DND-41 (cell line): Measurements from ENCODE around the gene KIF26A.

Experiments
- ATAC-seq: fragments of 200-7000 bp; cut with Tn5 transposase; 3 replicates; pipeline ENCODE4 v1.9.1; 2021; ENCODE audit warnings: low read depth; ENCODE audit not compliant: insufficient read depth
- DNase-seq: peaks from one replicate; pipeline ENCODE4 v3.0.0-alpha.2; 2020
- H2AFZ ChIP-seq: 2 replicates; pipeline ENCODE4 v1.6.0; 2012; ENCODE audit warnings: low read depth, low read length
- H3K27ac ChIP-seq: 2 replicates; pipeline ENCODE4 v1.5.1; 2012; ENCODE audit warnings: low read length, inconsistent platforms
- H3K27me3 ChIP-seq: fragments of 200-600 bp; sonication (generic); 2 replicates; pipeline ENCODE4 v1.6.0; 2012; ENCODE audit warnings: low read length, mild to moderate bottlenecking, inconsistent platforms; ENCODE audit not compliant: insufficient read depth, poor library complexity
- H3K36me3 ChIP-seq: 2 replicates; pipeline ENCODE4 v1.5.1; 2012; ENCODE audit warnings: low read length, inconsistent platforms; ENCODE audit not compliant: insufficient read depth
- H3K4me1 ChIP-seq: 2 replicates; pipeline ENCODE4 v1.5.1; 2012; ENCODE audit warnings: mild to moderate bottlenecking, low read length; ENCODE audit not compliant: insufficient read depth
- H3K4me2 ChIP-seq: 2 replicates; pipeline ENCODE4 v1.6.0; 2012; ENCODE audit warnings: mild to moderate bottlenecking, moderate library complexity, low read length, inconsistent platforms; ENCODE audit not compliant: insufficient read depth
- H3K4me3 ChIP-seq, 2 experiments: fragments of 200-600 bp in 1 of 2; shearing (Covaris generic) in 1 of 2; 2 replicates each; pipeline ENCODE4 v1.5.1; 2012 to 2016; ENCODE audit warnings: inconsistent platforms in 2 of 2, low read length in 2 of 2, mild to moderate bottlenecking in 2 of 2, low read depth in 1 of 2, moderate library complexity in 1 of 2
- H3K79me2 ChIP-seq: 2 replicates; pipeline ENCODE4 v1.6.0; 2012; ENCODE audit warnings: low read length, inconsistent platforms; ENCODE audit not compliant: insufficient read depth
- H3K9ac ChIP-seq: 2 replicates; pipeline ENCODE4 v1.6.0; 2012; ENCODE audit warnings: low read depth, mild to moderate bottlenecking, inconsistent platforms, low read length, moderate library complexity
- H3K9me3 ChIP-seq: 2 replicates; pipeline ENCODE4 v1.5.1; 2012; ENCODE audit warnings: low read length, moderate library complexity, mild to moderate bottlenecking, inconsistent platforms; ENCODE audit not compliant: insufficient read depth, severe bottlenecking
- H4K20me1 ChIP-seq: 2 replicates; pipeline ENCODE4 v1.6.0; 2012; ENCODE audit warnings: low read length; ENCODE audit not compliant: insufficient read depth
- CTCF ChIP-seq: IDR thresholded peaks from 2 replicates; pipeline ENCODE4 v1.5.1; 2012; ENCODE audit warnings: borderline replicate concordance, low read length, moderate library complexity, mild to moderate bottlenecking; ENCODE audit not compliant: poor library complexity, severe bottlenecking; ENCODE audit errors: extremely low read depth
- EZH2 ChIP-seq: IDR thresholded peaks from 3 replicates; pipeline ENCODE4 v1.6.1; 2012; ENCODE audit warnings: borderline replicate concordance, low read depth, mild to moderate bottlenecking, moderate library complexity, low read length, inconsistent platforms; ENCODE audit not compliant: severe bottlenecking

The KIF26A gene

DNA sequence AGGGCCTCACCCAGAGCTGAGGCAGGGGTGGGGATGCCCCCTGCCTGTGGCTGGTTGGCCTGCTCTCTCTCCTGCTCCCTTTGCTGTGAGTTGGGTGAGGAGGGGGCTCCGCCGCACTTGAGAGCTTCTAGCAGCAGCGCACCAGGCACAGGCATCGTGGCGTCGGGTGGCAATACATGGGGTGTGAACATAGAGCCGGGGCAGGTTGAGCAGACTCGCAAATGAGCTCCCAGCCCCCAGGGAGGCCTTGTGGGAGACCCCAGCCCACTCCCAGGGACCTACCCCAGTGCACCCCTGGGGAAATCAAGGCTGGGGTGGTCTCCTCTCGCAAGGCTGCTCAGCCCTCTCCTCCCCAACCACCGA is 54.5 kb downstream of the KIF26A start:
- no peak overlapping the region for H3K27ac ChIP-seq
- DNase-seq (no peak), ATAC-seq (no peak)
- no peak for TF ChIP-seq CTCF
- no peak for TF ChIP-seq EZH2
- H3K4me1 ChIP-seq = no peaks in the 10 kb centered on the region
- H3K9me3 ChIP-seq = no peaks in the 10 kb centered on the region
- no peak overlapping the region for H3K4me3 ChIP-seq
- no peaks in the 10 kb centered on the region for H3K79me2 ChIP-seq
- H3K27me3 ChIP-seq = no peaks in the 10 kb centered on the region
- no peak overlapping the region for H2AFZ ChIP-seq
- H3K4me2 ChIP-seq = no peak overlapping the region
- no peak overlapping the region for H3K9ac ChIP-seq
- no peaks in the 10 kb centered on the region for H3K36me3 ChIP-seq
- peaks cover 7% of the 10 kb centered on the region for H4K20me1 ChIP-seq

- Histone ChIP-seq H3K4me3 (no peak overlapping the region), H3K4me2 (no peak overlapping the region), H3K27me3 (no peaks in the 10 kb centered on the region), H2AFZ (no peak overlapping the region), H3K9me3 (no peaks in the 10 kb centered on the region), H3K9ac (no peak overlapping the region), H3K4me1 (no peaks in the 10 kb centered on the region), H3K36me3 (no peaks in the 10 kb centered on the region), H4K20me1 (peaks cover 7% of the 10 kb centered on the region), H3K27ac (no peak overlapping the region), H3K79me2 (no peaks in the 10 kb centered on the region)
- ATAC-seq (no peak), DNase-seq (no peak)
- TF ChIP-seq EZH2 (no peak), CTCF (no peak)
Measured at GRCh38 chr14:104194016-104194415, 55.6 kb downstream of the KIF26A start.

DNA sequence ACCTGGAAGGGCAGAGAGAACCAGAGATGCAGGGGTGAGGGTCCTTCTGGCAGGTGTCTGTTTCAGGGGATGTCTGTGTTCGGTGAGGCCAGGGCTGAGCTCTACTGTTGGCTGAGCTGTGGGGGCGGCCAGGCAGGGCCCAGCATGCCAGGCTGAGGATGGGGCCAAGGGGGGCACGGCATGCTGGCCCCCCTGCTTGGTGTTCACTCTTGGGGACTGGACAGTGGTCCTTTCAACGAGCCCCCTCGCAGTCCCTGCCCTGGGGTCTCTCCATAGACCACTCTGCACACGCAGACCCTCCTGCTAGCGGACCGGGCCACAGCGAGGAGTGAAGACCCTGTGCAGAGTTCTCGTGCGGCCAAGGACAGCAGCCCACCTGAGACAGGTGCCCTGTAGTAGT is 56.3 kb downstream of the KIF26A start:
- H2AFZ ChIP-seq = no peak overlapping the region
- no peak overlapping the region for H3K9ac ChIP-seq
- no peak for TF ChIP-seq EZH2
- H3K27me3 ChIP-seq = no peaks in the 10 kb centered on the region
- no peaks in the 10 kb centered on the region for H3K9me3 ChIP-seq
- no peak for ATAC-seq
- no peaks in the 10 kb centered on the region for H3K4me1 ChIP-seq
- H3K79me2 ChIP-seq = no peaks in the 10 kb centered on the region
- no peak overlapping the region for H3K27ac ChIP-seq
- no peak overlapping the region for H3K4me3 ChIP-seq
- no peak overlapping the region for H3K4me2 ChIP-seq
- peaks cover 7% of the 10 kb centered on the region for H4K20me1 ChIP-seq
- DNase-seq = no peak
- H3K36me3 ChIP-seq = no peaks in the 10 kb centered on the region

- Histone ChIP-seq H3K4me1 (no peaks in the 10 kb centered on the region), H4K20me1 (peaks cover 7% of the 10 kb centered on the region), H2AFZ (no peak overlapping the region), H3K9me3 (no peaks in the 10 kb centered on the region), H3K4me2 (no peak overlapping the region), H3K27me3 (no peaks in the 10 kb centered on the region), H3K36me3 (no peaks in the 10 kb centered on the region), H3K4me3 (no peak overlapping the region), H3K9ac (no peak overlapping the region), H3K27ac (no peak overlapping the region), H3K79me2 (no peaks in the 10 kb centered on the region)
- ATAC-seq (no peak), DNase-seq (no peak)
- TF ChIP-seq CTCF (no peak), EZH2 (no peak)
Measured at GRCh38 chr14:104195361-104195760, 57.0 kb downstream of the KIF26A start.
